RWPE2 (cell line): ENCODE measurements around the gene ZNF710.

Experiments used
- ATAC-seq: fragments of 200-7000 bp; cut with Tn5 transposase; 3 replicates; pipeline ENCODE4 v1.9.1; 2021; ENCODE audit warnings: low read depth
- DNase-seq: peaks from one replicate; pipeline ENCODE4 v3.0.0-alpha.2; 2020; ENCODE audit warnings: low spot score
- H3K27ac ChIP-seq: fragments of 450-650 bp; 2 replicates; pipeline ENCODE4 v1.5.1; 2017; ENCODE audit warnings: mild to moderate bottlenecking; ENCODE audit not compliant: poor library complexity, severe bottlenecking
- H3K27me3 ChIP-seq: fragments of 250-450 bp; sonication (Bioruptor Pico); 2 replicates; pipeline ENCODE4 v1.5.1; 2021; ENCODE audit warnings: mild to moderate bottlenecking, moderate library complexity; ENCODE audit not compliant: insufficient read depth, poor library complexity, severe bottlenecking
- H3K36me3 ChIP-seq: fragments of 250-450 bp; sonication (Bioruptor Pico); 2 replicates; pipeline ENCODE4 v1.5.1; 2020; ENCODE audit warnings: low read depth, mild to moderate bottlenecking, moderate library complexity
- H3K4me1 ChIP-seq: fragments of 250-450 bp; sonication (Bioruptor Pico); 2 replicates; pipeline ENCODE4 v1.5.1; 2021; ENCODE audit warnings: mild to moderate bottlenecking, moderate library complexity; ENCODE audit not compliant: insufficient read depth, poor library complexity, severe bottlenecking
- H3K4me3 ChIP-seq: fragments of 250-450 bp; sonication (Bioruptor Pico); 2 replicates; pipeline ENCODE4 v1.5.1; 2021; ENCODE audit warnings: mild to moderate bottlenecking, moderate library complexity; ENCODE audit not compliant: severe bottlenecking
- H3K9me3 ChIP-seq: fragments of 250-450 bp; sonication (Bioruptor Pico); 2 replicates; pipeline ENCODE4 v1.5.1; 2021; ENCODE audit warnings: mild to moderate bottlenecking, moderate library complexity; ENCODE audit not compliant: severe bottlenecking
- TF ChIP-seq, protein P1 (sequence below): fragments of 450-650 bp; IDR thresholded peaks from one replicate; pipeline ENCODE4 v1.5.1; 2017; ENCODE audit warnings: mild to moderate bottlenecking, moderate library complexity; ENCODE audit not compliant: poor library complexity, severe bottlenecking

The ZNF710 gene

DNA sequence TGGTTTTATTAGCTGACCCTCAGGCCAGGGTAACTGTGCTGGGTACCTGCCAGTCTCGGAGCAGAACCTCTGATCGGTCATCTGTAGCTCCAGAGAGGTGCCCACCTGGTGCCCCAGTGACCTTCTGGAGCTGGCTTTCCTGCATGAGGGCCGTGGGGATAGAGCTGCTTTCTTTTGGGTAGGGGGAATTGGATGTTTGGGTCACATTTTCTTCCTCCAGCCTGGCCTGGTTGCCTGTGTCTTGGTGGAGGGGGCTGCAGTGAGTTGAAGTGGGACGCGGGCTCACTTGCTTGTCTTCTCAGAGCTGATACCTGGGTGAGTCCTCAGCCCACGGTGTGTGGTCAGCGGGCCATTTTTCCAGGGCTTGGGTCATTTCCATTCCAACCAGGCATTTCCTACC lies 2.6 kb downstream of the ZNF710 start:
- Histone ChIP-seq H3K27ac (peak overlapping the region; percentile 99), H3K36me3 (peaks cover 37% of the 10 kb centered on the region), H3K4me3 (peak overlapping the region; percentile 82), H3K9me3 (no peaks in the 10 kb centered on the region), H3K27me3 (no peaks in the 10 kb centered on the region), H3K4me1 (peaks cover 62% of the 10 kb centered on the region)
- ATAC-seq: no peak
- DNase-seq: peak; percentile 65
- TF ChIP-seq, protein P1, sequence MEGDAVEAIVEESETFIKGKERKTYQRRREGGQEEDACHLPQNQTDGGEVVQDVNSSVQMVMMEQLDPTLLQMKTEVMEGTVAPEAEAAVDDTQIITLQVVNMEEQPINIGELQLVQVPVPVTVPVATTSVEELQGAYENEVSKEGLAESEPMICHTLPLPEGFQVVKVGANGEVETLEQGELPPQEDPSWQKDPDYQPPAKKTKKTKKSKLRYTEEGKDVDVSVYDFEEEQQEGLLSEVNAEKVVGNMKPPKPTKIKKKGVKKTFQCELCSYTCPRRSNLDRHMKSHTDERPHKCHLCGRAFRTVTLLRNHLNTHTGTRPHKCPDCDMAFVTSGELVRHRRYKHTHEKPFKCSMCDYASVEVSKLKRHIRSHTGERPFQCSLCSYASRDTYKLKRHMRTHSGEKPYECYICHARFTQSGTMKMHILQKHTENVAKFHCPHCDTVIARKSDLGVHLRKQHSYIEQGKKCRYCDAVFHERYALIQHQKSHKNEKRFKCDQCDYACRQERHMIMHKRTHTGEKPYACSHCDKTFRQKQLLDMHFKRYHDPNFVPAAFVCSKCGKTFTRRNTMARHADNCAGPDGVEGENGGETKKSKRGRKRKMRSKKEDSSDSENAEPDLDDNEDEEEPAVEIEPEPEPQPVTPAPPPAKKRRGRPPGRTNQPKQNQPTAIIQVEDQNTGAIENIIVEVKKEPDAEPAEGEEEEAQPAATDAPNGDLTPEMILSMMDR: no peak

DNA sequence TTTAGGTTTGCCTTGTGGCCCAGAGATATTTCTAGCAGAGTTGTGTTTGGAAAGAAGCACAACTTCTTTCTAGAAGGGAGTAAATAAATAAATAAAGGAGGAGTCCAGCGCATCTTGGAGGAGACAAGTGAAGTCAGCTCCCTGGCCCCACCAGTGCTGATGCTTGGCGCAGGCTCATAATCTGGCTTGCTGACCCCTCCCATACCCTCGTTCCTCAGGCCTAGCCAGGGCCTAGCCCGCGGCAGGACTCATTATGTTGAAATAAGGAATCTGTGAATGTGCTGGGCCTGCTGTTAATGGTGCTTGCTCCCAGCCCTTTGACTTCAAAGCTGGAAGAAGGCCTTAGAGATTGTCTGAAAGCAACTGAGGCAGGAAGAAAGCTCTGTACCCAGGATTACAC lies 3.1 kb downstream of the ZNF710 start:
- TF ChIP-seq, protein P1: no peak
- Histone ChIP-seq H3K9me3 (no peaks in the 10 kb centered on the region), H3K27ac (peak overlapping the region; percentile 99), H3K36me3 (peaks cover 41% of the 10 kb centered on the region), H3K27me3 (no peaks in the 10 kb centered on the region), H3K4me3 (no peak overlapping the region), H3K4me1 (peaks cover 57% of the 10 kb centered on the region)
- ATAC-seq (no peak), DNase-seq (peak; percentile 68)

DNA sequence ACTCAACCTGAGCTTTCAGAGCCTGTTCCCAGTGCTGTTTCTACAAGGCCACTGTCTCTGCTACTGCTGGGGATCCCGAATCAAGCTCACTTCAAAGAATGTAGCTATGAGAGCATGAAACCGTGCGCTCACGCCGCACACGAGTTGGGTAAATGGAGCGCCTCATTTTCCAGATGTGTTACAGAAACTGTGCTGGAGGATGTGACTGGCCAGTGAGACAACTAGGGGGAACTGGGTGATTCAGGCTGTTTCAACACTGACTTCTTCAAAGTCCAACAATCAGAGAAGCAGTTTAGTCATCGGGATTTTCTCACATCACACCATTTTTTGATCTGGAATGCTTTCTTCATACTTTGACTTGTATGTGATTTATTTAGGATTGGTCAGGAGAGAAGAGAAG lies 3.5 kb downstream of the ZNF710 start:
- H3K27ac ChIP-seq: peak overlapping the region; percentile 99
- TF ChIP-seq, protein P1: no peak
- H3K9me3 ChIP-seq: no peaks in the 10 kb centered on the region
- DNase-seq (peak; percentile 90), ATAC-seq (peak; percentile 74)
- H3K36me3 ChIP-seq: peaks cover 42% of the 10 kb centered on the region
- no peaks in the 10 kb centered on the region for H3K27me3 ChIP-seq
- H3K4me1 ChIP-seq: peaks cover 52% of the 10 kb centered on the region
- H3K4me3 ChIP-seq: no peak overlapping the region

DNA sequence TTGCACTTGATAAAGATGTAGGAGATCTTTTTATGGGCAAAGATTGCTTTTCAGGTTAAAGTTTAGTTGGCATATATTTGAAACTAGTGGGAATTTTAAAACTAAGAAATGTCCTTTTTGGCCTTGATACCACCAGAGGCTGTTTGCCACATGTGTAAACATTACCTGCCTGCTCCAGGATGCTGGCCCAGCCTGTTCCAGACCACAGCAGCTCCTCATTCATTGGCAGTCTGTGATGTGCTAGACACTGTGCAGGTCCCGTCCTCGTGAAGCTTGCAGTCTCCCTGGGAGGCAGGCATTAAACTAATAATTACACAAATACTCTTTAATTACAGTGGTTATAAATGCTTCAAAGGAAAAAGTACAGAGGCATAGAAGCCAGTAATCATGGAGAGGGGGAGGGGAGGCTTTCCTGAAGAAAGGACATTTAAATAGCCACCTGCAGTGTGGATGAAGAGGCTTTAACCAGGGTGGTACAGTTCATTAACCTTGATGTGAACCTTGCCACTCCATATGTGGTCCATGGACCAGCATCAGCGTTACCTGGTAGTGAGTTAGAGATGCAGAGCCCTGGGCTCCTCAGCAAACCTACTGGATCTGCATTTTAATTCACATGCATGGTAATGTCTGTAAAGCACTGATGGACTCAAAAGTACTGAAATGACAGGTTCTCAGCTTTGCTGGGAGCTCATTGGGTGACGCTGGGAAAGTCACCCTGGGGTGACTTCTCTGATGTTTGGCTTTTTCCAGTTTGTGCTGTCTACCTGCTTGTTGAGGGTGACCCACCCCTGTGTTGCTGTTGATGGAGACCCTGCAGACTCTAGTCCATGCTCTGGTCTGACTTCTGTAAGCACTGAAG lies 5.3 kb downstream of the ZNF710 start:
- peaks cover 8% of the 10 kb centered on the region for H3K9me3 ChIP-seq
- TF ChIP-seq, protein P1: no peak
- peaks cover 57% of the 10 kb centered on the region for H3K36me3 ChIP-seq
- peaks cover 47% of the 10 kb centered on the region for H3K4me1 ChIP-seq
- ATAC-seq (no peak), DNase-seq (peak; percentile 54)
- H3K27ac ChIP-seq: peak overlapping the region; percentile 99
- no peak overlapping the region for H3K4me3 ChIP-seq
- H3K27me3 ChIP-seq: no peaks in the 10 kb centered on the region

DNA sequence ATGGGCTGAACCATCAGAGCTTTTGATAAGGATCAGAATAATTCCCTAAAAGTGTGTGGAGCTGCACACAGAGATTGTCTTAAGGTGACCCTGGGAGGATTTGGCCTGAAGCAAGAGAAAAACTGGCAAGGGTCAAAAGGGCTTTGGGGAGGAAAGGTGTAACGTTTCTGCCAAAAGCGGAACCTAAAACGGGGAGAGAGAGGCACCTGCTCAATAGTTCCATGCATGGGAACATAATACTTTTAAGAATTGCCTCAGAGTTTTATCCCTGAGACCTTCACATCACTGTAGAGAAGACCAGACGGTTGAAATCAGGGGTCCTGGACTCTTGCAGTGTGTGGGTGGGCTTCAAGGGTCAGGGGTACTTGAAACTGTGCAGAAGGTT lies 5.9 kb downstream of the ZNF710 start:
- H3K27ac ChIP-seq: peak overlapping the region; percentile 99
- ATAC-seq: no peak

More for the DNA sequence above, 5.9 kb downstream of the ZNF710 start:
- Histone ChIP-seq H3K9me3 (peaks cover 13% of the 10 kb centered on the region), H3K4me3 (no peak overlapping the region), H3K4me1 (peaks cover 47% of the 10 kb centered on the region), H3K27me3 (no peaks in the 10 kb centered on the region), H3K36me3 (peaks cover 61% of the 10 kb centered on the region)
- TF ChIP-seq, protein P1: no peak
- peak; percentile 13 for DNase-seq
